Panc1 (cell line): ENCODE data around the gene USP11. TPM values are rescaled to one million over a fixed set of nuclear protein-coding genes. Genes with fewer than 3 reads are reported as not detected.

ENCODE experiments used
- ATAC-seq: fragments of 200-7000 bp; cut with Tn5 transposase; 2 replicates; pipeline ENCODE4 v1.9.1; 2020; ENCODE audit warnings: mild to moderate bottlenecking, moderate library complexity
- BruUV-seq: library from RNA; stranded (reverse); fragments of 400-500 nt; replicated peaks from 2 replicates; lab custom pipeline; 2021; lab: Mats Ljungman, UMichigan
- CTCF ChIA-PET: fragments of 300-600 bp; sonication (Branson Sonifier 250); formaldehyde crosslinking; loops from one replicate; lab custom pipeline; 2022; ENCODE audit warnings: antibody characterized with exemption; lab: Charles Lee
- POLR2A ChIA-PET: fragments of 300-600 bp; sonication (Branson Sonifier 250); formaldehyde crosslinking; loops from one replicate; lab custom pipeline; 2022; ENCODE audit warnings: antibody characterized with exemption; lab: Charles Lee
- DNase-seq: peaks from one replicate; pipeline ENCODE4 v3.0.0-alpha.2; 2010; ENCODE audit warnings: low read depth, low spot score
- H3K27ac ChIP-seq: 2 replicates; pipeline ENCODE4 v1.5.1; 2011; ENCODE audit warnings: mild to moderate bottlenecking, low read length, inconsistent platforms
- H3K27me3 ChIP-seq: fragments of 200-500 bp; sonication (Bioruptor generic); 2 replicates; pipeline ENCODE4 v1.6.0; 2014; ENCODE audit warnings: low read length, inconsistent platforms; ENCODE audit not compliant: control insufficient read depth, insufficient read depth
- H3K36me3 ChIP-seq: fragments of 200-500 bp; sonication (Bioruptor generic); 2 replicates; pipeline ENCODE4 v1.5.1; 2014; ENCODE audit warnings: inconsistent platforms, mild to moderate bottlenecking, low read length, moderate library complexity; ENCODE audit not compliant: control insufficient read depth, insufficient read depth
- H3K4me1 ChIP-seq: 2 replicates; pipeline ENCODE4 v1.5.1; 2011; ENCODE audit warnings: inconsistent platforms, mild to moderate bottlenecking, low read length, moderate library complexity; ENCODE audit not compliant: control insufficient read depth, insufficient read depth
- H3K4me3 ChIP-seq, 2 experiments: 2 replicates each; pipeline ENCODE4 v1.5.1; 2011 to 2012; ENCODE audit warnings: low read depth in 2 of 2, low read length in 2 of 2, mild to moderate bottlenecking in 2 of 2, inconsistent platforms in 1 of 2, moderate library complexity in 1 of 2
- H3K9me3 ChIP-seq: fragments of 200-500 bp; sonication (Bioruptor generic); 2 replicates; pipeline ENCODE4 v1.5.1; 2014; ENCODE audit warnings: low read depth, mild to moderate bottlenecking, inconsistent platforms, low read length, moderate library complexity; ENCODE audit not compliant: control insufficient read depth, insufficient read depth
- POLR2AphosphoS5 ChIP-seq: IDR thresholded peaks from 2 replicates; pipeline ENCODE4 v1.6.1; 2012; ENCODE audit warnings: mild to moderate bottlenecking, low read depth, low read length, moderate library complexity
- SIN3A ChIP-seq: IDR thresholded peaks from 2 replicates; pipeline ENCODE4 v1.6.1; 2012; ENCODE audit warnings: low read depth, mild to moderate bottlenecking, low read length, moderate library complexity, borderline replicate concordance; ENCODE audit not compliant: insufficient read depth
- TCF7L2 ChIP-seq: IDR thresholded peaks from 2 replicates; pipeline ENCODE4 v1.6.1; 2011; ENCODE audit warnings: mild to moderate bottlenecking, low read depth, low read length, inconsistent platforms
- in situ Hi-C: cut with HindIII; loops from 2 replicates; pipeline ENCODE4 v1.10.0; 2016; ENCODE audit warnings: low sequenced_read_pairs, low pct_unique_long_range_greater_than_20kb
- intact Hi-C: fragments of 100-400 bp; cut with micrococcal nuclease; formaldehyde crosslinking; loops from one replicate; pipeline ENCODE4 v1.10.0; 2022; ENCODE audit not compliant: unreplicated experiment
- total RNA-seq: library from RNA; stranded (reverse); gene quantifications from one replicate; pipeline ENCODE4 v1.2.1, GENCODE V29; 2021; ENCODE audit not compliant: unreplicated experiment
- TF ChIP-seq, protein P1 (sequence below), 2 experiments: IDR thresholded peaks; 2 replicates each; pipeline ENCODE4 v1.6.1; 2011 to 2012; ENCODE audit warnings: low read depth in 2 of 2, control low read depth in 1 of 2, low read length in 1 of 2, mild to moderate bottlenecking in 1 of 2, moderate library complexity in 1 of 2; ENCODE audit not compliant: insufficient read depth in 1 of 2
- TF ChIP-seq, protein P2 (sequence below): fragments of 450-650 bp; IDR thresholded peaks from 2 replicates; pipeline ENCODE4 v1.5.1; 2017; ENCODE audit warnings: mild to moderate bottlenecking

USP11 gene
- total RNA-seq, 1 experiment from 2014 or later, result 82.4 TPM

DNA sequence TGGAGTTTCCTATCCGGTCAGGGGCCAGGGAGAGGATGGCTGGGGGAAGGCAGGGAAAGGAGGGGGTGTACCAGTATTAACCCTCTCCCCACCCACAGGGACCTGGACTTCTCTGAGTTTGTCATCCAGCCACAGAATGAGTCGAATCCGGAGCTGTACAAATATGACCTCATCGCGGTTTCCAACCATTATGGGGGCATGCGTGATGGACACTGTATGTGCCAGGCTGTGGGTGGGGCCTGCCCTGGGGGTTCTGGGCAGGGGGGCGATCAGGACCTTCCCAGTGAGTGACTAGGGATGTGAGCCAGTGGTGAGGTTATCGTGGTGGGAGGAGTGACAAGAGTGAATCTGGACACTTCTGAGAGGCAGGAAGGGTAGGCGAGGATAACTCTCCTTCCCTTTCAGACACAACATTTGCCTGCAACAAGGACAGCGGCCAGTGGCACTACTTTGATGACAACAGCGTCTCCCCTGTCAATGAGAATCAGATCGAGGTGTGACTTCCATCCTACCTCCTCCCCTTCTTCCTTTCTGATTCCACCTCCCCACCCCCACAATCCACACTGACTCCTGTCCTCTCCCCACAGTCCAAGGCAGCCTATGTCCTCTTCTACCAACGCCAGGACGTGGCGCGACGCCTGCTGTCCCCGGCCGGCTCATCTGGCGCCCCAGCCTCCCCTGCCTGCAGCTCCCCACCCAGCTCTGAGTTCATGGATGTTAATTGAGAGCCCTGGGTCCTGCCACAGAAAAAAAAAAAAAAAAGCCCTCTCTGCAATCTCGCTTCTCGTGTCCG is 14.6 kb downstream of the USP11 start:
- in situ Hi-C loops (no loop called here), intact Hi-C loops (no loop called here)
- H3K27ac ChIP-seq, result no peak overlapping the region
- no peaks in the 10 kb centered on the region for H3K9me3 ChIP-seq
- no peaks in the 10 kb centered on the region for H3K27me3 ChIP-seq
- H3K4me1 ChIP-seq, result no peaks in the 10 kb centered on the region
- TF ChIP-seq SIN3A (no peak), POLR2AphosphoS5 (no peak), TCF7L2 (no peak)
- TF ChIP-seq, protein P1, sequence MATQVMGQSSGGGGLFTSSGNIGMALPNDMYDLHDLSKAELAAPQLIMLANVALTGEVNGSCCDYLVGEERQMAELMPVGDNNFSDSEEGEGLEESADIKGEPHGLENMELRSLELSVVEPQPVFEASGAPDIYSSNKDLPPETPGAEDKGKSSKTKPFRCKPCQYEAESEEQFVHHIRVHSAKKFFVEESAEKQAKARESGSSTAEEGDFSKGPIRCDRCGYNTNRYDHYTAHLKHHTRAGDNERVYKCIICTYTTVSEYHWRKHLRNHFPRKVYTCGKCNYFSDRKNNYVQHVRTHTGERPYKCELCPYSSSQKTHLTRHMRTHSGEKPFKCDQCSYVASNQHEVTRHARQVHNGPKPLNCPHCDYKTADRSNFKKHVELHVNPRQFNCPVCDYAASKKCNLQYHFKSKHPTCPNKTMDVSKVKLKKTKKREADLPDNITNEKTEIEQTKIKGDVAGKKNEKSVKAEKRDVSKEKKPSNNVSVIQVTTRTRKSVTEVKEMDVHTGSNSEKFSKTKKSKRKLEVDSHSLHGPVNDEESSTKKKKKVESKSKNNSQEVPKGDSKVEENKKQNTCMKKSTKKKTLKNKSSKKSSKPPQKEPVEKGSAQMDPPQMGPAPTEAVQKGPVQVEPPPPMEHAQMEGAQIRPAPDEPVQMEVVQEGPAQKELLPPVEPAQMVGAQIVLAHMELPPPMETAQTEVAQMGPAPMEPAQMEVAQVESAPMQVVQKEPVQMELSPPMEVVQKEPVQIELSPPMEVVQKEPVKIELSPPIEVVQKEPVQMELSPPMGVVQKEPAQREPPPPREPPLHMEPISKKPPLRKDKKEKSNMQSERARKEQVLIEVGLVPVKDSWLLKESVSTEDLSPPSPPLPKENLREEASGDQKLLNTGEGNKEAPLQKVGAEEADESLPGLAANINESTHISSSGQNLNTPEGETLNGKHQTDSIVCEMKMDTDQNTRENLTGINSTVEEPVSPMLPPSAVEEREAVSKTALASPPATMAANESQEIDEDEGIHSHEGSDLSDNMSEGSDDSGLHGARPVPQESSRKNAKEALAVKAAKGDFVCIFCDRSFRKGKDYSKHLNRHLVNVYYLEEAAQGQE (IDR thresholded peaks at IDR 0.05; ENCODE audit: insufficient read depth in 1 of 2, low read depth in 2 of 2, low read length in 1 of 2), result no peak
- TF ChIP-seq, protein P2, sequence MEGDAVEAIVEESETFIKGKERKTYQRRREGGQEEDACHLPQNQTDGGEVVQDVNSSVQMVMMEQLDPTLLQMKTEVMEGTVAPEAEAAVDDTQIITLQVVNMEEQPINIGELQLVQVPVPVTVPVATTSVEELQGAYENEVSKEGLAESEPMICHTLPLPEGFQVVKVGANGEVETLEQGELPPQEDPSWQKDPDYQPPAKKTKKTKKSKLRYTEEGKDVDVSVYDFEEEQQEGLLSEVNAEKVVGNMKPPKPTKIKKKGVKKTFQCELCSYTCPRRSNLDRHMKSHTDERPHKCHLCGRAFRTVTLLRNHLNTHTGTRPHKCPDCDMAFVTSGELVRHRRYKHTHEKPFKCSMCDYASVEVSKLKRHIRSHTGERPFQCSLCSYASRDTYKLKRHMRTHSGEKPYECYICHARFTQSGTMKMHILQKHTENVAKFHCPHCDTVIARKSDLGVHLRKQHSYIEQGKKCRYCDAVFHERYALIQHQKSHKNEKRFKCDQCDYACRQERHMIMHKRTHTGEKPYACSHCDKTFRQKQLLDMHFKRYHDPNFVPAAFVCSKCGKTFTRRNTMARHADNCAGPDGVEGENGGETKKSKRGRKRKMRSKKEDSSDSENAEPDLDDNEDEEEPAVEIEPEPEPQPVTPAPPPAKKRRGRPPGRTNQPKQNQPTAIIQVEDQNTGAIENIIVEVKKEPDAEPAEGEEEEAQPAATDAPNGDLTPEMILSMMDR, result no peak
- ATAC-seq (no peak), DNase-seq (no peak)
- TSS peak; percentile 62 for BruUV-seq
- ChIA-PET CTCF (no interaction called here), POLR2A (no interaction called here)
- no peaks in the 10 kb centered on the region; the same call in 1 of the 2 replicates for H3K36me3 ChIP-seq
- no peak overlapping the region for H3K4me3 ChIP-seq

DNA sequence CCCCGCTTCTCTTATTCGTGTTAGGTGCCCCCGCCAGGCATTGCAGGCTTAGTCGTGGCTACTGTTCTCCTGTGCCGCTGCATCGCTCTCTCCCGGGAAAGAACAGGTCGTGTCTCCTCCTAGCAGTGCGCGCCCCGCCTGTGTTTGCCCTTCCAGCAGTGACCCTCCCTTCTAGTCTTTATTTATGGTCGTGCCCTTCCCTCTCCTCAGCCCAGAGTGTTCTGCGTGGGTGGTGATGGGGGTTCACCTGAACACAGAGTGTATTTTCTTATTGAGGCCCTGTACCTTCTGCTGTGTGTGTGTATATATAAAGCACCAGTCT is 15.2 kb downstream of the USP11 start:
- Histone ChIP-seq H3K4me1 (no peaks in the 10 kb centered on the region), H3K36me3 (no peaks in the 10 kb centered on the region; the same call in 1 of the 2 replicates), H3K27ac (no peak overlapping the region), H3K4me3 (no peak overlapping the region), H3K9me3 (no peaks in the 10 kb centered on the region), H3K27me3 (no peaks in the 10 kb centered on the region)
- DNase-seq, result no peak
- ATAC-seq, result no peak
- POLR2A ChIA-PET, result no interaction called here
- intact Hi-C loops (no loop called here), in situ Hi-C loops (no loop called here)
- no TSS peak for BruUV-seq
- CTCF ChIA-PET, result no interaction called here
- TF ChIP-seq, protein P2, result no peak
- TF ChIP-seq TCF7L2 (no peak), SIN3A (no peak), POLR2AphosphoS5 (no peak)
- TF ChIP-seq, protein P1 (IDR thresholded peaks at IDR 0.05; ENCODE audit: insufficient read depth in 1 of 2, low read depth in 2 of 2, low read length in 1 of 2), result no peak
